T-helper 9 cell (primary cell): ENCODE measurements around the gene INPP4B.

ENCODE experiments used
- DNase-seq: peaks from one replicate; pipeline ENCODE4 v3.0.0-alpha.2; 2020

INPP4B gene

DNA sequence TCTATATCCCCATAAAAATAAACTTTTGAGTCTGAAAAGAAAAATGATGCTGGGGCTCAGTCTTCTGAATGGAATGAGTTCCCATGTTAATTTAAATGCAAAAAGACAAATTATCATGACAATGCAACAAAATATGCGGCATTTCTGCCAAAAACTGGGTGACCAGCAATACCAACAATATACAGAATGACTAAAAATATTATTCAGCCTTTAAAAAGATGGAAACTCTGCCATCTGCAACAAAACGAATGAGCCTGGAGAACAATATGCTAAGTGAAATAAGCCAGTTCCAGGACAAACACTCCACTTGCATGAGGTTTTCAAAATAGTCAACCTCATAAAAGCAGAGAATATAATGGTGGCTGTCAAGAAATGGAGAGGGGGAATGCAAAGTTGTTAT, 651.2 kb downstream of the INPP4B start:
- no peak for DNase-seq

GRCh38 chr4:142191901-142192300, 654.2 kb downstream of the INPP4B start:
- DNase-seq = no peak

- DNase-seq = no peak
Observed at GRCh38 chr4:142181021-142181420, 665.1 kb downstream of the INPP4B start.

- DNase-seq = no peak
Observed at GRCh38 chr4:142169216-142169615, 676.9 kb downstream of the INPP4B start.

DNA sequence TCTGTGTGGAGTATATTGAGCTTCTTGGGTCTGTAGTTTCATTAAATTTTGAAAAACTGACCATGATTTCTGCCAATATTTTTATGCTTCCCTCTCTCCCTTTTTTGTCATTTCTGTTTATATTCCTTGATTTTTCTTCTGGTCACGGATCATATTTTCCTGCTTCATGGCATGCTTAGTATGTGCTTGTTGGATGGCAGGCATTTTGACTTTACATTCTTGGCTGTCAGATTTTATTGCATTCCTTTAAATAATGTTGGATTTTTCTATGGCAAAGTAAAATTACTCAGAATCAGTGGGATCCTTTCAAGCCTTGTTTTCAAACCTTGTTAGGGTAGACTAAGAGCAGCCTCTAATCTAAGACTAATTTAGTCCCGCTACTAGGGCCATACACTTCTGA, 677.9 kb downstream of the INPP4B start:
- DNase-seq = no peak

DNA sequence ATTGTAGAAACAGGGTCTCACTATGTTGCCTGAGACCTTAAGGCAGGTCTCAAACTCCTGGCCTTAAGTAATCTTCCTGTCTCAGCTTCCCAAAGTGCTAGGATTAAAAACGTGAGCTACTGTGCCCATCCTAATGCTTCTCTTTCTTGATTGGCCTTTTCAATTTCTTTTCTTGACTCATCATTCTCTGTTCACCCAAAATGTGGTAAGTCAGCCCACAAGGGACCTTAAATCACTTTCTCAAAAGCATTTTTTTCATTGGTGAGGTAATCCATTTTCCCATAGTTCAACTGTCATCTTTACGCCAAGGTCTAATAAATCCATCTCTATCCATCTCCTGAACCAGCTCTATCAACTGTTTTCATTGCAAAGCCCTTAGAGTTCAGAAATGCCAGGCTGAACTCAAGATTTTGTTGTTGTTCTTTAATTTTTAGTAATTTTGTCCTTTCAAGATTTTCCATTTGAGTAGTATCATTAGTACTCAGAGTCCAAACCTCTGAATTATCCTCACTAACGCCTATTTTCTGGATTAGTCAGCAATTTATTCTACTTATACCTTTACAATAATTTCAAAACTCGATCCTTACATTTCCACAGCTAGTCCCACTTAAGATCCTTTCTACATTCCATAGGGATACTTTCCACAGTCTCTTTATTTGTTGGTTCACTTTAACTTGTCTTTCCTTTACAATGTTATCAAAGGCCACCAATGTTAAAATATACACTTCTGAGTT, 681.2 kb downstream of the INPP4B start:
- DNase-seq = no peak

DNA sequence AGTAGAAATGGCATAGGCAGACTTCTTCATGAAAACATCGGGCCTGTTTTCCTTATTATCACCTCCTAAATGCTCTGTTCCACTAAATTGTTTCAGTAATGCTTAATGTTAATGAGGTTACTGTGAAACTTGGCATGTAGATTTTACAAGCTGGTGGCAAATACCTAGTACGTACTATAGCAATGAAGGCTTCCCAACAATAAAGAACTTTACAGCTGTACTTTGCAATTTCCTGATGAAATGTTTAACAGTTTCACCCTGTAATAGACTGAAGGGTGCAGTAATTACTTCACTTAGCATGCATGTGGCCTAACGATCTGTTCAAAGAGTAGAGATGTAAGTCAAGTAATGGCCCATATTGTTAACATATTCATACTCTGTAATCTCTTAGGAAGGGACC, 685.0 kb downstream of the INPP4B start:
- DNase-seq = no peak

DNA sequence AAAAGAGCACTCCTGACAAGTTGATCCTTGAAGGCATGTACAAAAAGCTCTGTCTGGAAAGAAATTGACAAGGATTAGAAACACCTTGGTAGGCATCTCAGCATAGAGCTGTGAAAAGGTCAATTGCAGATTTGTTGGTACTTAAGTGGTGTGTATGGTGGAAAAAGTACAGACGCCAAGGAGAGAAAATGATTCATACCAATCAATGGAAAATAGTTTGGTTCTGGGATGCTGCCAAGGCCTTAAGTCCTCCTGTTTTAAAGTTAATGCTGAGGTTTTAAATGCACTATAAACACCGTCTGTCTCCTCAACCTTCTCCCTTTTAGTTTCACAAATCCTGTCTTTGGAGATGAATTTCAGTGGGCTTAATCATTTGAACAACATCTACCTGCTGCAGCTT, 685.6 kb downstream of the INPP4B start:
- no peak for DNase-seq

DNA sequence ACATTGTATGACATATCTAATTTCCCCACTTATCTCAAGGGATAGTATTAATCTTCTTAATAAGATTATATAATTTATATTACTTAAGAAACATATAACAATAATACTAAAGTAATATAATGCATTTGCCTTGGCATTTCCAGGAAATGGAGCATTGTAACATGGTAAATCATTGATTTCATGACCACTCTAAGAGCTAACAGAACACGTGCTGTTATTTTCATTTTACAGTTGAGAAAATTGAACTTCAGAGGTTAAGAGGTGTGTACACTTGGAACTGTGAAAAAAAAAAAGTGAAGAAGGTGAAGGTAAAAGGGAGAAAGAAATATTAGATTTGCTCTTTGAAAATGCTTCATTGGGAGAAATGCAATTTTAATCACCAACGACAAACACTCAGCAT, 687.1 kb downstream of the INPP4B start:
- DNase-seq = no peak

DNA sequence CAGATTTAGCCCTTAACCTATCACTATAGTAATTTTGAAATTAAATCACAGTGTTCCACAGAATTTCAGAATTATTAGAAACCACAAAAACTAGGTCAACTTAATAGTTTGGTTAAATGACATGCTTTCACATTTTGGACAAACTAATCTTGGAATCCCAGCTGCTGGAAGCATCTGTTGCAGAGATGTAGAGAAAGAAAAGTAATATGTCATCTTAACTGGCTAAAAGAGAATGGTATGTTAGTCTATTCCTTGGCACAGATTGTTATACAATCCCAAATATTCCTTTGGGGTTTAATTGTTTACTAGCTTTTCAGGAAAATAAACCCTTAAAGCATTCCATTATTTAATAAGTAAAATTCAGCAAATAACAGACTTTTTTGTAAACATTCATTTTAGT, 689.8 kb downstream of the INPP4B start:
- no peak for DNase-seq

DNA sequence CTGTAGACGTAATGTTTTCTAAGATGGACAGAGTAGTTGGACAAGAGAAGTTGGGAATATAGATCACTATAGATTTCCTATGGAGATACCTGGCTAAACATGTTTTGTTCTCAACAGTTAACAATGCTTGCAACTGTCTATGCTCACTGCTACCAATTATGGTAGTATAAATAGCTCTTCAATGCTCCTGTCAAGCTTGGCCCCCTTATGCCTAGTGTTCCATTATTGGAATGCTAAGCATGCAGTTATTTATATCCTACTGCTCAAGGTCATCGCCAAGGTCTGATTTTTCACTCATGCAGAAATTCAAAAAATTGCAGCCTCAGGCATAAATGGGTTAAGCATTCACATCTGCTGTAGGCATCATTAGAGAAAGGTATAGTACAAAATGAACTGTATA, 690.8 kb downstream of the INPP4B start:
- DNase-seq = no peak

GRCh38 chr4:142150483-142150882, 695.6 kb downstream of the INPP4B start:
- no peak for DNase-seq

GRCh38 chr4:142144813-142145212, 701.3 kb downstream of the INPP4B start:
- no peak for DNase-seq

DNA sequence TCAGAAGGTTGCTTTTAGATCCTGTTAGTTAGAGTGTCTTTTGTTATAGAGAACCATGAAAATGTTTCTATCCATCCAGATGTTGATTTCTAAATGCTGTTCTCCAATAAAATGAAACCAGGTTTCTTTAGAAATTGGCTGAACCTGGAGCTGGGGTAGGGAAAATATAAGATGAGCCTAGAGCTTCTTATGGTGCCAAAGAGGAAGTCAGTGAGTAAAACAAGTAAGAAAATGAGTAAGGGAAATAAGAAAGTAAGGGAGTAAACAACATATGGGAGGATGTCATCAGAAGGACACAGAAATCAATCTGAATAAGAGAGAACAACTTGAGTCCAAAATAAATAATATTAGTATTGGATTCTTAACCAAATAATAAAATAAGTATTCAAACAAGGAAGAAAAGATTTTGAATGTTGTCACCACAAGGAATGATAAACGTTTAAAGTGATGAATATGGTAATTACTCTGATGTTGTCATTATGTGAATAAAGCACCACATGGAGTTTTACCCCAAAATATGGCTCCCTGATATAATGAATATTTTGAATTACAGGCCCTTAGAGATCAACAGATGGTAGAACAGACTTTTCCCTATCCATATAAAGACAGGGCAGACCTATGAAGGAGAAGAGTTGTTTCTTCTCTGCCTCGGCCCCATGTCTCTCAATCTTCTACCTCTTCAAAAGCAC, 703.6 kb downstream of the INPP4B start:
- DNase-seq = no peak

GRCh38 chr4:142141224-142141623, 704.9 kb downstream of the INPP4B start:
- no peak for DNase-seq

GRCh38 chr4:142130666-142131065, 715.4 kb downstream of the INPP4B start:
- no peak for DNase-seq

GRCh38 chr4:142129931-142130330, 716.2 kb downstream of the INPP4B start:
- DNase-seq = no peak

DNA sequence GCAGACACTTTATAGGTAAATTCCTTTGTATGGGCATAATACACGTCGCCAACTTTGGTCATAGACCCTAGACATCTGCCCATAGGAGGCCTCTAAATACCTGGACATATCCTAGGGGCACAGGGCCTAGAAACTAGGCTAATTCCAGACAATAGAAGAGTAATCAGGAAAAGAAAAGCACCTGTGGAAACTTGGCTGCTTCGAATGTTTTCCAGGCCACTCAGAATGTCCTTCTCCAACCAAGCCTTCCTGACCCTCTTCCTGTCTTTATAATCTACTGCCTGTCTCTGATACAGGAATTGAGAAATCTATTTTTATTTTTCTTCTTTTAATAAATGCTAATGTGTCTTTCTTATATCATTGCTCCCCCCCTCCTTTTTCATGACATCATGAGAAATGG, 716.6 kb downstream of the INPP4B start:
- no peak for DNase-seq

DNA sequence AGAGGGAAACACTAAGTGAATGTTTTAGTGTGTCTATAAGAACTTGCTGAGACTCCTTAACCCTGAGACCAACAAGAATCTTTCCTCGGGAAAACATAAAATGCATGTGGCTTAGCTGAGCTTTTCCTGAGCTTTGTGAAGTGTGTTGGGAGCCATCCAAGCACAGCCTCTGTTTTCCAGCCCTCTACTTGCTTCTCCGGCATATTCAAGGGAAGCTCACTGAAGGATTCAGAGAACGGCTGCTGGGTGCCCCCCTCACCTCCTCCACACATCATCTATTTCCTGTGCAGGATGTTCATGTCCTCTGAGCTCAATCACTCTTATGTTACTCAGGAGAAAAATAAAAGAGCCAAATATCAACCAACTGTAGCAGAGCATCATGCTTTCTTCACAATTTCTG, 717.6 kb downstream of the INPP4B start:
- DNase-seq = no peak

- DNase-seq = peak; percentile 47
Observed at GRCh38 chr4:142126890-142127497, 719.1 kb downstream of the INPP4B start.

- DNase-seq = no peak
Observed at GRCh38 chr4:142124874-142125273, 721.2 kb downstream of the INPP4B start.

DNA sequence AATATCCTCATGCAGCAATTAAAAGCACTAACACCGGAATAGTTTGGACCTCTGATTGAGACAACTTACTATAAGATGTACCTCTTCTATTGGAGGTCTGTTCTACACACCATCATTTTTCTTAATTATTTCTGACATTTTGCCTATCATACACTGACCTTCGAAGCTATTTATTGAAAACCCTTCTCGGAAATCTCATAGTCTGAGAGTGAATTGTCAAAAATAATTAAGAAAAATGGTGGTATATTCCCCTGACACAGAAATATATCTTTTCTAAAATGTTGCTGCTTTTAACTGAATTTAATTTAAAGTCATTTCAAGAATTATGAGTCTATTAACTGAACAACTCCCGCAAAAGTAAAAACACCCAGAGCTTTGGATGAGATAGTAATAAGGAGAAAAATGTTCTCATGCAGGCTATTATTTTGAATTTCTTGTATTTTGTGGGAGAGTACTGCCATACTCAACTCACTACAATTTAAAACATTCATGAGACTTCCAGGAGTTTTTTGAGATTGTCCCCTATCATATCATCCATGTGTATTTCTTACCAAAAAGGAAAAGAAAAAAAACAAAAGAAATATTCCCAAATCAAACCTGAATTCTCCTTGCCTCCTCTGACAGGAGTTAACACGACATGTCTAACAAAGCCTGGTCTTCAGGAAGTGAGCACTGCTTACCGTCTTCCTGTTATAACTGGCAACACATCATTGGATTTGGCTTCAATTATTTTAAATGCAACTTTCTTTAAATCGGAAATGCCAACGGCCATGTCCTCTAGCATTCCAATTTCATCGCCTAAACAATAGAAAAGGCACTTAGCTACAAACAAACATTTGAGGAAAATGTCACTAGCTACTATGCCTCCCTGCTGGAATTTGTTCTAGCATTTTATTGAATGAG, 724.4 kb downstream of the INPP4B start:
- DNase-seq = no peak

DNA sequence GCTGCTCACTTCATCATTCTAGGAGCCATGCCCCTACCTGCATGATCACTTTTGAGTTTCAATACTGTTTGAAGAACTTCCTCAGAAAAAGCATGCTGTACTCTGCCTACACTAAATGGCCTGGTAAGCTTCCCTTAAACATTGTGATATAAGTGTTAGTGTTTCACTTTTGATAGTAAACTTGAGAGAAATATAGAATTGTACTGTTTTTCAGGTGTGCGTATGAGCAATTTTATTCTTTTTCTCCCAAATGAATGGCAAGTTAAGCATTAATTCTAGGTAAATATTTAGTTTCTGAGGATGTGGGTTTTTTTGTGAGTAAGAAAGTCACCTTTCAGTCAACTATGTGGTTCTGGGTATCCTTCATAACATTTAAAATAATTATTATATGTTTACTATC, 725.2 kb downstream of the INPP4B start:
- DNase-seq = no peak
